GM12874 (cell line): ENCODE measurements around the gene BDNF.

Experiments used
- TF ChIP-seq, protein P1 (sequence below): IDR thresholded peaks from 2 replicates; pipeline ENCODE4 v1.5.1; 2011; ENCODE audit warnings: low read depth, mild to moderate bottlenecking, control low read depth, low read length, moderate library complexity; ENCODE audit not compliant: insufficient read depth

BDNF gene

DNA sequence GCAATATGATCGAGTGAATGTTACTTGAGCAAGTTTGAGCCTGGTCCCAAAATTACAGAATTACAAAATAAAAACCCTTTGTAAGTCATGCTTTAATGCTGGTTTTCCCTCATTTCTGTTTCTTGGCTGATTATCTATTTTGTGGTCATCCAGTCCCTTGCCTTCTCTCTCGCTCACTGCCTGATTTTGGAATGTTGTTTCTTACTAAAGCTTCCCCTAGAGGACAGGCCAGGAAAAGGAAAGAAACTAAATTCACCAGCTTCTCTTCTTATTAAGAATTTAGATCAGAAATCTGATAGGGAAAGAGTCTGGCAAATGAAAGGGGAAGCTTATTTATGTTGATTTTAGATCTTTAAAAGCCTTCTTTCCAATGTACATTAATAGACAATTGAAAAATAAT, 16.6 kb upstream of the BDNF start:
- TF ChIP-seq, protein P1, sequence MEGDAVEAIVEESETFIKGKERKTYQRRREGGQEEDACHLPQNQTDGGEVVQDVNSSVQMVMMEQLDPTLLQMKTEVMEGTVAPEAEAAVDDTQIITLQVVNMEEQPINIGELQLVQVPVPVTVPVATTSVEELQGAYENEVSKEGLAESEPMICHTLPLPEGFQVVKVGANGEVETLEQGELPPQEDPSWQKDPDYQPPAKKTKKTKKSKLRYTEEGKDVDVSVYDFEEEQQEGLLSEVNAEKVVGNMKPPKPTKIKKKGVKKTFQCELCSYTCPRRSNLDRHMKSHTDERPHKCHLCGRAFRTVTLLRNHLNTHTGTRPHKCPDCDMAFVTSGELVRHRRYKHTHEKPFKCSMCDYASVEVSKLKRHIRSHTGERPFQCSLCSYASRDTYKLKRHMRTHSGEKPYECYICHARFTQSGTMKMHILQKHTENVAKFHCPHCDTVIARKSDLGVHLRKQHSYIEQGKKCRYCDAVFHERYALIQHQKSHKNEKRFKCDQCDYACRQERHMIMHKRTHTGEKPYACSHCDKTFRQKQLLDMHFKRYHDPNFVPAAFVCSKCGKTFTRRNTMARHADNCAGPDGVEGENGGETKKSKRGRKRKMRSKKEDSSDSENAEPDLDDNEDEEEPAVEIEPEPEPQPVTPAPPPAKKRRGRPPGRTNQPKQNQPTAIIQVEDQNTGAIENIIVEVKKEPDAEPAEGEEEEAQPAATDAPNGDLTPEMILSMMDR, result no peak

DNA sequence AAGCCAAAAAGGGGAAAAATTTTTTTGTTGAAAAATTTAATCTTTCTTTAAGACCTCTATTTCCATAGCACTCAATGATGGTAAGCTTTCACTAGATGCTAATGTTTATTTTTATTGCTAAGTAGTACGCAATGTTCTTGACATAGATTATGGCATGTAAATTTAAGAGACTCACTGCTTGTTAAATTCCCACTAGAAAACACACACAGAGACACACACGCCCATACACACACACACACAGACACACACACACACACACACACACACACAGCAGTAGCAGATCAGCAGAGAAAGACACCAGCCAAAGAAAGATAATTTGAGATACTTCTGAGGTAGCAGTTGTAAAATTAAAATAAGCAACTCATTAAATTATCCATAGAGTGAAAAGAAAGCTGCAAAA, 16.0 kb upstream of the BDNF start:
- TF ChIP-seq, protein P1, result no peak

DNA sequence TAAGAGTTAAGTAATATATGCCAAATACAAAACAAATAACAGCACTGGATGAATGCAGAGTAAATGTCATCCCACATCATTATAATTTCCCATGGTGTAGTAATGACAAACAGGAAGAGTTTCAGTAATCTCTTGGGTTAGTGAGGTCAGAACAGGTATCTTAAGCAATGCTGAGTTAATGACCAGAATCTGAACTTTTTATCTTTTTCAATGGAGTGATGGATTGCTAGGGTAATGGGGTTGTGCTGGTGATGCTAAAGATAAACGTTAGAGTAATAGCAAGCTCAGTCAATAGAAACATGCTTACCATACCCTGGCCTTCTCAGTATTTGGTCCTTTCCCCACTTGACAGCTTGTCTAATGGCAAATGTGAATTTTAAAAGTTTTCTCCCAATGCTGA, 11.5 kb upstream of the BDNF start:
- TF ChIP-seq, protein P1, result no peak

DNA sequence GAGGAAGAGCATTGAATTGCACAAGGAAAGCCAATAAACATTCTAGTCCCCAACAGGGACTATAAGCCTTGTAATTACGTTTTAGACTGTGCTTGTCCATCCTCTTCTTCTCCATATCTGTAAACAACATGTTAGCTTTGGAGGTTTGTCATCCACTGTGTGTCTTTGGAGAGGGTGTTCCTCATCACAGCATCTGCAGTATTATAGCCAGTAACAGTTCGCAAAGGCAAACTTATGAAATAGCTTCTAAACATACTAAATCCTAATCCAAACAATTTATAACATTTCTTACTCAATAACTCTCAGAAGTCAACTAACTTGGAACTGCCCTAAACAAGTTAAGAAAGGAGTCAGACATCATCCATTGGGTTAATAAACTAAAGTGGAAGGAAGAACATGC, 10.3 kb upstream of the BDNF start:
- TF ChIP-seq, protein P1, result no peak

DNA sequence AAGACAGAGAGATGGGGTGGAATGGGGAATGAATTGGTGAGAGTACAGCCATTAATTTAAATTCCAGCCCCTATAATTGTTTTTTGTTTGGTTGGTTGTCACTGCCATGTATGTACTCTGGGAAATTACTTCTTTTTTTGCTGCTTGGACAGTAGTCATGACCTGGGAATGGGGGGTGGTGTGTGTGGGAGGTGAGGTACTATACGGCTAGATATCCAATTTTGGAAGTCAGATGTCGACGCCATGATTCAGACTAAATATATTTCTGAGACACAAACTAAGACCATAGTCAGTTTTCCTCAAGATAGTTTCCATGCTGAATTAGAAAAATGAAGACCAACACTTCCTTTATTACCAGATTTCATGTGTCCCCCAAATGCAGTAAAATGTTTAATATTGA, 7.4 kb upstream of the BDNF start:
- TF ChIP-seq, protein P1, result no peak

DNA sequence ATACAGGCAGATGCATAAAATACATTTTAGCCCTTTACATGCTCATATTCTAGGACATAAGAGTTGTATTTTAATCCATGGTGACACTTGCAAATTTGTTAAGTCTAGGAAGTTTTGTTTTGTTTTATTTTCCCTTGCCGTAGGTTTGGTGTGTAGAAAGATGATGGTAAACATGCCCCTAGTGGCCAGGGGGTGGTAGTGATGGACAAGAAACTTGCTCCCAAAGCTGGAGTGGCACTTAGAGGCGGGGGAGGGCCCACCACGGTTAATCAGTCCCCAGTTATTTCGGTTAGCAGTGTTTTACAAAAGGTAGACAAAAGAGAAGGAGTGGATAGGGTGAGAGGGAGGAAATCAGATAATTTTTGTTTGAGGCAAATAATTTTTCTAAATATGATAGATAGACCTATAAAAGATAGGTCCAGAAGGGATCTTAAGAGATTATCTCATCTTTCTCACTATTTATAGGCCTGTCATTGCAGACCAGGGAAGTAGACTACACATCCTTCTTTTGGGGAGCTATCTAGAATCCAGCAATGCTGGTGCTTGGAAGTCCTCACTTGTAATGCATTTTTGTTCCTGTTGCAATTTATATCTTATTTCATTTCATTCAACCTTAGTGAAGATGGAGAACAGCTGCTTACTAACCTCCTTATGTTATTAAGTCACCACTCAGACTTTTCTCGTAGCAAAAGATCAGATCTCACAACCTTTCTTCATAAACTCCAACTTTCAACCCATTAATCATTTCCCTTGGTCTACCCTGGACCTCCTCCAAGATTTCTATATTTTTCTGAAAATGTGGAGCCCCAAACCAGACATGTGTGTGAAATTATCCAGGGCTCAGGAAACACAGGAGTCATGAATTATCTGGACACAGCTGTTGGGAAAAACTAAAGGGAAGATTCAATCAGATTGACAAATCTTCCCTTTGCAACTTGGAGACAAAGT, 5.9 kb upstream of the BDNF start:
- TF ChIP-seq, protein P1, result peak; percentile 76; the same call in 1 of the 2 replicates

DNA sequence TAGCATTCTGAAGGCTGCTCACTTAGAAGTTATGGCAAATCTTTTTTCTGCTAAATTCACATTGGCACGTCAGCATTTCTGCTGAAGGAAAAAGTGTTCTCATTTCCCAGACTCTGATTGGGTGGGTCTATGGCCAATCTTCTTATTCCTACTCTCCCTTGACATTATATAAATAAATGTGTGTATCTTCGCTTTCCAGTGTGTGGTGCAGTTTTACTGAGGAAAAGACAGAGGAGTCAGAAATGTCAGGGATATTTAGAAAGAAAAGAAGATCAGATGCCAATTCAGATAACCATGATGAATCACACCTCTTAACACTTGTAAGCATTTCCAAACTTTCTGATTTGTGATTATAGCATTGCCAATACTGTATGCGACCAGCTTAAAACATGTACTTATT, 3.2 kb upstream of the BDNF start:
- TF ChIP-seq, protein P1, result no peak
